Myocyte (in vitro differentiated cells): Measurements from ENCODE around the gene SPRR1A. TPM values are rescaled to one million over a fixed set of nuclear protein-coding genes. Genes with fewer than 3 reads are reported as not detected.
A peak's percentile ranks its signal among the peaks of the same experiment; 100 is the strongest.

ENCODE experiments used
- DNase-seq: peaks from one replicate; pipeline ENCODE4 v3.0.0-alpha.2; 2012; ENCODE audit warnings: low read depth
- total RNA-seq: library from RNA; depleted of rRNA; stranded (reverse); fragments of >200 nt; gene quantifications from 2 replicates; pipeline ENCODE4 v1.2.3, GENCODE V29; 2014

Gene SPRR1A
- total RNA-seq, 1 donor from 2014 or later, result not detected

DNA sequence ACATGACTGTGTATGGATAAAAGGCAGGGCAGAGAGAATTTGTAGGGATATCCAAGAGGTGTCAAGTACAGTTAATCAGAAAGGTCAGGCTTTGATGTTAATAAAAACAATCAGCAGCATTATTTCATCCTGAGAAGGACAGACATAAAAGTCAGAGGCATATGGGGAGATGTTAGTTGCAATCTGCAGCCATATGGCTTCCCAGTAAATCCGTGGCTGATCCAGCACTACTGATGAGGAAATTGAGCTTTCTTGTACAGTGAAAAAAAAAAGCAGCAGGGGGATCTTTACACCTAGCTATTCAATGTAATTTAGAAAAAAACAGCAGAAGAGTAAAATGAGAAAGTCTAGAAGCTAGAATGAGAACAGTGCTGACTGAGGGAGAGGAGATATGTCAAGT lies 44.9 kb downstream of the SPRR1A start:
- DNase-seq, result no peak

DNA sequence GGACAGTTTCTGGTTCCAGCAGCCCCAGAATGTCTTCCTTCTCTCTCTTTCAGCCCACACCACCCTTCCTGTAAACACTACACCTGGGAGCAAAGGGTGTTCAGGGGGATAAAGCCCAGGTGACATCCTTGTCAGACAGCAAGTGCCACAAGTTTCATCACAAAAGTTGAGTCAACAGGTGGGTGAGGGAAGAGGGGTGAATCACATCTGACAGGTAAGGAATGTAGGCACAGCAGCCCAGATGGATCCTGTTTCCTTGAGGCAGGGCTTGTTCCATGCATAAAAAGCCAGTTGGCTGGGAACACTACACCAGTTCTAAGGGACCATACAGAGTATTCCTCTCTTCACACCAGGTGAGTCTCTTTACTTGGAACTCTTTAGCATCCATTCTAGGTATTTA lies 47.0 kb downstream of the SPRR1A start, which contains the start of gene SPRR1B:
TSS of gene SPRR1B (plus strand) at position 309 of the 400 bp plus-strand sequence. CDS start 1,143 bp downstream, outside the sequence.
- DNase-seq, result no peak

DNA sequence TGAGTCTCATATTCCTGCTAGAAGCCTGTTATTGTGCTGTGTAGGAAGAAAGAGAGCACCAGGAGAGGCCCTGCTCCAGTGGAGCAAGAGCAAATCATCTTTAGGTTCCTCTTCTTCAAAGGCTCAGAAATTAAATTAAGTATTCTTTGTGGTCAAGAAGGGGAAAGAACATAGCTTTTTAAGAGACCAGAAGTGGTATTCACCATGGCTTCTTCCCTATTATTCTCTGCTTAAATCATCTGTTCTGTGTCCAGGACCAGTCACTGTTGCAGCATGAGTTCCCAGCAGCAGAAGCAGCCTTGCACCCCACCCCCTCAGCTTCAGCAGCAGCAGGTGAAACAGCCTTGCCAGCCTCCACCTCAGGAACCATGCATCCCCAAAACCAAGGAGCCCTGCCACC lies 48.2 kb downstream of the SPRR1A start:
- DNase-seq, result no peak

DNA sequence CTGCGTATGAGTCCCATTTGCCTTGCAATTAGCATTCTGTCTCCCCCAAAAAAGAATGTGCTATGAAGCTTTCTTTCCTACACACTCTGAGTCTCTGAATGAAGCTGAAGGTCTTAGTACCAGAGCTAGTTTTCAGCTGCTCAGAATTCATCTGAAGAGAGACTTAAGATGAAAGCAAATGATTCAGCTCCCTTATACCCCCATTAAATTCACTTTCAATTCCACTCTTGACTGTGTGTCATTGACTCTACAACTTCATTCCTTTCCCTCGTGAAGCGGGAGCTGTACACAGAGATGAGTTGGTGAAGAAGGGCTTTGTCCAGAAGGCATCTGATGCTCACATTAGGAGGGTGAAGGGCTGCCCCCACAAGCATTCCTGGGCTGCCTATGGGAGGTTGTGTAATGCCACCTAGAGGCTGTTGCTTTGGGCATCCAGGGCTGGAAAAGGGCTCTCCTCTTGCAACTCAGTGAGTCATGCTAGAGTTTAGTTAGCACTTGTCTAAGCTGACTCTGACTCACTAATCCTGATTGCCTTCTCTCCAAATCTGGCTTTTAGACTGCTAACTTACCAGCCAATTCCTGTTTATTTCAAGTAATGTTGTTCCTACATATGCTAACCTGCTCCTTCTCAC lies 48.9 kb downstream of the SPRR1A start:
- DNase-seq, result peak; percentile 20

DNA sequence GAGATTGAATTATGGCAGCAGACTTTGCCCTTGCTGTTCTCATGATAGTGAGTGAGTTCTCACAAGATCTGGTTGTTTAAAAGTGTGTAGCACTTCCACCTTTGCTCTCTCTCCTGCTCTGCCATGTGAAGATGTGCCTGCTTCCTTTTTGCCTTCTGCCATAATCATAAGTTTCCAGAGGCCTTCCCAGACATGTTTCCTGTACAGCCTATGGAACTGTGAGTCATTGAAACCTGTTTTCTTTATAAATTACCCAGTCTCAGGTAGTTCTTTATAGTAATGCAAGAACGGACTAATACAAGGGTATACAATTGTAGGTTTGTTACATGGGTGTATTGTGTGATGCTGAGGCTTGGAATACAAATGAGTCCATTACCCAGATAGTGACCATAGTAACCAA lies 51.3 kb downstream of the SPRR1A start:
- DNase-seq, result no peak

Other genes starting within 250 kb of the SPRR1A start
- gene KPRP, start 226.1 kb upstream of the SPRR1A start, total RNA-seq, result not detected in 2 replicates
- not detected in 2 replicates for gene LCE1F, start 208.9 kb upstream of the SPRR1A start, total RNA-seq
- not detected in 2 replicates for gene LCE1E, start 197.8 kb upstream of the SPRR1A start, total RNA-seq
- gene LCE1D, start 187.4 kb upstream of the SPRR1A start, total RNA-seq, result not detected in 2 replicates
- gene LCE1C, start 177.4 kb upstream of the SPRR1A start, total RNA-seq, result not detected in 2 replicates
- not detected in 2 replicates for gene LCE1B, start 172.1 kb upstream of the SPRR1A start, total RNA-seq
- gene LCE1A, start 156.6 kb upstream of the SPRR1A start, total RNA-seq, result not detected in 2 replicates
- not detected in 2 replicates for gene LCE6A, start 141.2 kb upstream of the SPRR1A start, total RNA-seq
- gene LCE7A, start 124.1 kb upstream of the SPRR1A start, total RNA-seq, result not detected in 2 replicates
- gene SMCP, start 105.8 kb upstream of the SPRR1A start, total RNA-seq, result not detected in 2 replicates
- gene IVL, start 75.5 kb upstream of the SPRR1A start, total RNA-seq, result not detected in 2 replicates
- gene SPRR5, start 36.9 kb upstream of the SPRR1A start, total RNA-seq, result not detected in 2 replicates
- not detected in 2 replicates for gene SPRR4, start 13.4 kb upstream of the SPRR1A start, total RNA-seq
- gene SPRR3, start 17.7 kb downstream of the SPRR1A start, total RNA-seq, result not detected in 2 replicates
- not detected in 2 replicates for gene SPRR1B, start 47.1 kb downstream of the SPRR1A start, total RNA-seq
- gene SPRR2D, start 57.0 kb downstream of the SPRR1A start, total RNA-seq, result not detected in 2 replicates
- not detected in 2 replicates for gene SPRR2A, start 73.4 kb downstream of the SPRR1A start, total RNA-seq
- gene SPRR2B, start 87.5 kb downstream of the SPRR1A start, total RNA-seq, result not detected in 2 replicates
- not detected in 2 replicates for gene SPRR2E, start 110.4 kb downstream of the SPRR1A start, total RNA-seq
- gene SPRR2F, start 129.4 kb downstream of the SPRR1A start, total RNA-seq, result not detected in 2 replicates
- gene SPRR2G, start 166.8 kb downstream of the SPRR1A start, total RNA-seq, result not detected in 2 replicates
- gene LELP1, start 219.3 kb downstream of the SPRR1A start, total RNA-seq, result not detected in 2 replicates
- gene PRR9, start 233.5 kb downstream of the SPRR1A start, total RNA-seq, result not detected in 2 replicates